Measurements from ENCODE around the gene TBPL1.

GRCh38 chr6:133959667-133960368 is 6.8 kb downstream of the TBPL1 start:
- no peak for TF ChIP-seq NR2C2 (CRISPR knock-in tag; IDR thresholded peaks at IDR 0.05)
- no peak for TF ChIP-seq NR2C2 (tag; IDR thresholded peaks at IDR 0.05)
- no peak for TF ChIP-seq RFX5 (IDR thresholded peaks at IDR 0.05; ENCODE audit: low read depth, low read length)
- TF ChIP-seq RBM39 (optimal IDR thresholded peaks at IDR 0.05; ENCODE audit: low read depth, low read length) = no peak

Measured in K562 (cell line).